GM19438 (cell line): ENCODE data around the gene ABCA13.

Experiments used
- ATAC-seq: cut with Tn5 transposase; IDR thresholded peaks from one replicate; pipeline ENCODE4 v1.9.1; 2021; ENCODE audit warnings: low read depth; ENCODE audit not compliant: unreplicated experiment

The ABCA13 gene

DNA sequence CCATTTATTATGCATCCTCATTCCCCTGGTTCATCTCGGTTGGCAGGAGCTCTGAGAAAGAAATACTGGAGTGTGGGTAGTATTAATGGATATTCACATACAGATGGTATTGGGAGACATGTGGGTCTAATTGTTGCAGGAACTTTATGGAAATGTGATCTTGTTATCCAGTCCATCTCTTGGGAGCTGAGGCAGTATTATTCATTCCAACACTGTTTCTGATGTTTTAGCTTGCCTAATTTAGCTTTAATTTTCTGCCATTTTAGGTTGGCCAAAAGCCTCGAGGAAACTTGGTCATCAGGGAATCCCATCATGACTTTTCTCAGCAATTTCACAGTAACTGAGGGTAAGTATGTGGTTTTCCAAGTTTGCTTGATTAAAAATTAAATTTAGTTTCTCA is 125.7 kb downstream of the ABCA13 start:
- no peak for ATAC-seq

DNA sequence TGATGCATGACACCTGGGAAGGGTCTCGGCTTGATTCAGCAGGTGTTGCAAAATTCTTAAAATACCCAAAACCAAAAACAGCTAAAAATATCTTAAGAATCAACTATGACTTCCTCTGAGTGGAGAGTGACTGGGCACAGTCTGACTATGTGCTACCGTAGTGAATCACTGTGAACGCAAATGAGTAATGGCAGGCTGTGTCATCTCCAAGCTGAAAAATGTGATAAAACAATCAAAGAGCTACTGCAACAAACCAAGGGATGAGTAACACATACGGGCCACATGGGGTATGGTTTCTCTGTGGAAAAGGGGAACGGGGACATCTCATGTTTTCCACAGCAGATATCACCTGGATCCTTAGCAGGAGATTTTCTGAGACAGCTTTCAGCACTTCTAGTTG is 127.5 kb downstream of the ABCA13 start:
- ATAC-seq = no peak

DNA sequence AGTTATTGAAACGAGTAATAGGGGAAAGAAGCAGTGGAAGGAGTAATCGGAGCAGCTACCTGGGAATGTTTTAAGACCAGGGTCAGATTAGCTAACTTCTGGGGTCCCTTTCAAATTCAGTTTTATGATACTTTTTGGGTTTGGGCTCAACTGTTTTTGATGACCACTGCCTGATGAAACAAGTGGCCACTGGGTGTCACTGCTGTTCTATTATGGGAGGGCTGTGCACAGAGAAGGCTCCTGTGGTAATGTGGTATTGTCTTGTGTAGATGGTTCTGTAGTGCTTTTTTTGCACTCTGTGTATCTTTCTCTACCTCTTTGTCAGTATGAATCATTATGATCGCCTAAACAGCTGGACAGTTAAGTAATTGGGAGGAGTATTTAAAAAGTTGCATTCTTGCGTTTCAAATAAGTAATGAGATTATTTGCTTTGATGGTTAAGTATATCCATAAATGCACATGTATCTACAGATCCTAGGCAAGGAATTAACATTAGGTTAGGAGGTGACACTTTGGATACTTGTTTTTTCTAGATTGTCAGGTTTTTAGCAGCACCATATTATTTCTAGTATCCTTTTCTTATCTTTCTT is 128.4 kb downstream of the ABCA13 start:
- peak; percentile 88 for ATAC-seq

DNA sequence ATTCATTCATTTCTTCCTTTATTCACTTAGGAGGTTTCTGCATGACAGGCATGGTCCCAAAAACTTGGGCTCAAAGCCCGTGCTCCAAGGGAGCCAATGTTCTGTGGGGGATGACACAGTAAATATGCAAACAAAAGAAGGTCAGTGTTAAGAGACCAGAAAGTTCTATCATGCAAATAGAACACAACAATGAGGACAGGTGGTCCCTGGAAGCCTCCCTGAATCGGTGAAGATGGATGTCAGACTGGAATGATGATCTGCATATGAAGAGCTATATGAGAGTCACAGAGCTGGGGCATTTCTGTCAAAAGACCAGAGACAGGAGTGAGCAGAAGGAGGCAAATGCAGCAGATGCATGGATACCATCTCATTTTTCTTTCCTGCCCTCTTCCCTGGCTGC is 129.0 kb downstream of the ABCA13 start:
- ATAC-seq = no peak

DNA sequence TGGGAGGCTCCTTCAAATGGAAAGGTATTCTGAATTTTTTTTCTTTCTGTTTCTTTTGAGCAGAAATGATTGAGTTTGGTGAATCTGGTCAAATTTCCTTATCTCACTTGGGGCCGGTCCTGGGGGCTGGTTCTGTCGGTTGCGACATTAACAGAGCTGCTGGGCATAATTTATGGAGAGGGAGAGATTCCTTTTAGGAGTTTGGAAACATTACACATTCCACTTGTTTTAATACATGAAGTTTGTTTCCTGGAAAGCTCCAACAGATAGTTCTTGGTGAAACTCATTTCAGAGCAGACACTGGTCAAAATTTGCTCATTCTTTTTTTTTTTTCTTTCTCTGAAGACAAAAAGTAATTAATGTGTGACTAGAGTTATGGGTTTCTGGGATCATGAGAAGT is 129.9 kb downstream of the ABCA13 start:
- no peak for ATAC-seq

DNA sequence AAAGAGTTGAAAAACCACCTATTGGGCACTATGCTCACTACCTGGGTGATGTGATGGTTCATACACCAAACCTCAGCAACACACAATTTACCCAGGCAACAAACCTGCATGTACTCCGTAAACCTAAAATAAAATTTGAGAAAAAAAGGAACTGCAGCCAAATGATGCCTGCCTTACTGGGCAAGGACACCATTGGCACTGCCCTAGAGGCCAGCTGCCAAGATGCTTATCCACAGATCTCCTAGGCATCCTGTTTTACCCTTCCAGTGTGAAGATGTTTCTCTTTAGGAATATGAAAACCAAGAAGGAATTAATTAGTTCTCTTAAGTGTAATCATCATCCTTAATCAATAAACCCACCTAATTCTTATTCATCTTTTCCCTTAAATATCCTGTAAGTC is 133.4 kb downstream of the ABCA13 start:
- no peak for ATAC-seq

DNA sequence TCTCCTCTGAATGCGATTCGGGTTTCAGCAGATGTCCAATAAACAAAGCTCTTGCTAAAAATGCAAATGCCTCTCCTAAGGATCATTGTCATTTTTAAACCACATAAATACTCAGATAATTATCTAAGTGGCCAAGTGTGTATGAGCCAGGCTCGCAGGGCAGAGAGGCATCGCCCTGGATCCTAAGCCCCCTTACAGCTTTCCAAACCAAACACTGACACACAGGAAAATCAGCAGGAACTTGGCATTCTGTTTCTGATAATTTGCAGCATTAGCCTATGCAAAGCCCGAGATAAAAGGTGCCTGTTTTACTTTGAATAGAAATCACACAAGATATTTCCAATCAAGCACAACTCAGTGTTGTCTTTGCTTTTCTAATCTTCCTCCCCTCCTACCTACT is 134.4 kb downstream of the ABCA13 start:
- no peak for ATAC-seq

DNA sequence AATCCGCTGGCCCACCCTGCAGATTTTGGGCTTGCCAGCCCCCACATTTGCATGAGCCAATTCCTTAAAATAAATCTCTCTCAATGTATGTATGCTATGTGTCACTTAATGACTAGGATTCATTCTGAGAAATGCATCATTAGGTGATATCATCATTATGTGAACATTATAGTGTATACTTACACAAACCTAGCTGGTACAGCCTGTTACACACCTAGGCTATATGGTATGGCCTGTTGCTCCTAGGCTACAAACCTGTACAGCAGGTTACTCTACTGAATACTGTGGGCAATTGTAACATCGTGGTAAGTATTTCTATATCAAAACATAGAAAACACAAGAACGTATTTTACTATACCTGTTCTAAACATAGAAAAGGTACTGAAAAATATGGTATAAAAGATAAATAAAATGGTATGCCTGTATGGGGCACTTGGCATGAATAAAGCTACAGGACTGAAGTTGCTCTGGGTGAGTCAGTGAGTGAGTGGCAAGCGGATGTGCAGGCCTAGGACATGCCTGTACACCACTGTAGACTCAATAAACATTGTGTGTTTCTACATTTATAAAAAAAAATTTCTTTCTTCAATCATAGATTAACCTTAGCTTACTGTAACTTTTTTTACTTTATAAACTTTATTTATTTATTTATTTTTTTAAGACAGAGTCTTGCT is 135.9 kb downstream of the ABCA13 start:
- no peak for ATAC-seq

DNA sequence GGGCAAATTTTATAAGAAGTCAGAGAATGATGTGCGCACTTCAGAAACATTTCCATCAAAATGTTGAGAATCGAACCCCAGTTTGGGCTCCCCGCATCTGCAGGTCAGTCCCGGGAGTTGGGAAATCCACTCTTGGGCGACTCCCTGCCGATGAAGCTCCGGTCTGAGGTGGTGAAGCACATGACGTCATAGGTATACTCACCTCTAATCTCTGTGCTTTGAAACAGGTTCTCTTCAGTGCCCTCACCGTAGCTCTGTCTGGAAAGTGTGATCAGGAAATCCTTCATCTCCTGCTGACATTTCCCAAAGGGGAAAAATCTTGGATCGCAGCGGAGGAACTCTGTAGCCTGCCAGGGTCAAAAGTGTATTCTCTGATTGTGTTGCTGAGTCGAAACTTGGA is 138.5 kb downstream of the ABCA13 start:
- no peak for ATAC-seq

DNA sequence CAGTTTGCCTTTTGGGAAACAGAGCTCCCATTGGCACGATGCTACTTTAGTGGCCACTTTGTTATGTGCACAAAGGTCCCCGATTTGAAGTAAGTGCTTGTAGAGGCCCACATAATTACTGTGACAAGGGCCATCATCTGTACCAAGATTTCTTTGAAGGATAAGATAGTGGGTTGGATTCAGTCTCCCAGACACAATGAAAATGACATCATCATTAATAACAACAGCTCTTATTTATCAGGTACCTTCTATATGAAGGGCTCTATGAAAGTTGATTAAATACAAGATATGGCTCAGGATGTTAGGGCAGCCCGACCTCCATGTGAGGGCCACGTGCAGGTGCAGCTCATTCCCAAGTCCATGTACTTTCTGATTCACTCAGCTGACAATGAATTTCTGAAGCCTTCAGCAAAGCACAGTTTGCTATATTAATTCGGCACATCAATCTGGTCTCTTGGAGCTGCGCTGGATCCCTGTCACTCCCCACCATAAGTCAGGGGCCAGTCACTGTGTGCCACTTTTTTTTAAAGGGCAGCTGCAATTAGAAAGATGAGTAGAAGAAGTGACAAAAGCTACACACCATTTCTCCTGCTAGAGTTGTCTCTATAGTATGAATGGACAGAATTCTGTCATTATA is 140.3 kb downstream of the ABCA13 start:
- ATAC-seq = no peak

DNA sequence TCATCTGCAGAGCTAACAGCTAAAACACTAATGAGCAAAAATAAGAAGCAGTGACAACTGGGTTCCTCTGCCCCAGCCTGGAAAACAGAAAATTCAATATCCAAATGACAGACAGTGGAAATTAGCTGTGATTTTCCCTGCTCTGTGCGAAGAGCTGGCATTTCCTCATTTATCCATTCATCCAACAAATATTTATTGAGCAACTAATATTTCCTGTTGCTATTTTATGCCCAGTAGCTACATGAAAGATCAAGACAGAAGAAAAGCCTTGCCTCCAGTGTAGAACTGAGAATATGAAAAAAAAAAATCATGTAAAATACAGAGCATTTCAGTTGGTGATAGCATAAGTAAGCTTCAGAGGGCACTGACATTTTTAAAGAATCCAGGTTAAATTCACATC is 140.9 kb downstream of the ABCA13 start:
- no peak for ATAC-seq

DNA sequence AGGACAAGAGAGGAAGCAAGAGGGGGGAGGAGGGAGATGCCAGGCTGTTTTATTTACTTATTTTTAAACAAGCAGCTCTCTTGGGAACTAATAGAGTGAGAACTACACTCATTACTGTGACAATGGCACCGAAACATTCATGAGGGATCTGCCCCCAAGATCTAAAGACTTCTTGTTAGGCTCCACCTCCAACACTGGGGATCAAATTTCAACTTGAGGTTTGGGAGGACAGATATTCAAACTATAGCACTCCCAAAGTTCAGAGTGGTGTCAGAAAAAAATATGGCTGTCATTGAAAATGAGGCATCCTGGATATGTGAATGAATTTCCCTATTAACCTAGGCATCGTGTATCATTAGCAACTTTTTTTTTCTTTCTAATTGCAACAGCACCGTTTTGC is 145.5 kb downstream of the ABCA13 start:
- ATAC-seq = no peak

DNA sequence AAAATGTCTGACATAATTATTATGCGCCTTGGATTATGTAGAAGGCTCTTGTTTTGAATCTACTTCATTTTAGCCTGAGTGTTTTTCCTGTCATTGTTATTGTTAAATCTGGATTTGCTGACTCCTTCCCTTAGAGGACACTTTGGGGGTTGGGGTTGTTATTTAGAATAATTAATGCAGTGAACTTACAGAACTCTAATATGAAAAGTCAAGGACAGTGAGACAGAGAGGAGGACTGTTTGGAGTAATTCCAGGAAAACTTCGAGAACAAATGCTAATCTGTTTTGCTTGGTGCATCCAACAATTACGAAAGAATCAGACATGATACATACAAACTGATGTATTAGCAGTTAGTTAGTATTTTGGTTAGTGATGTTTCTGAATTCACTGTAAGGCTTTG is 146.1 kb downstream of the ABCA13 start:
- ATAC-seq = no peak

DNA sequence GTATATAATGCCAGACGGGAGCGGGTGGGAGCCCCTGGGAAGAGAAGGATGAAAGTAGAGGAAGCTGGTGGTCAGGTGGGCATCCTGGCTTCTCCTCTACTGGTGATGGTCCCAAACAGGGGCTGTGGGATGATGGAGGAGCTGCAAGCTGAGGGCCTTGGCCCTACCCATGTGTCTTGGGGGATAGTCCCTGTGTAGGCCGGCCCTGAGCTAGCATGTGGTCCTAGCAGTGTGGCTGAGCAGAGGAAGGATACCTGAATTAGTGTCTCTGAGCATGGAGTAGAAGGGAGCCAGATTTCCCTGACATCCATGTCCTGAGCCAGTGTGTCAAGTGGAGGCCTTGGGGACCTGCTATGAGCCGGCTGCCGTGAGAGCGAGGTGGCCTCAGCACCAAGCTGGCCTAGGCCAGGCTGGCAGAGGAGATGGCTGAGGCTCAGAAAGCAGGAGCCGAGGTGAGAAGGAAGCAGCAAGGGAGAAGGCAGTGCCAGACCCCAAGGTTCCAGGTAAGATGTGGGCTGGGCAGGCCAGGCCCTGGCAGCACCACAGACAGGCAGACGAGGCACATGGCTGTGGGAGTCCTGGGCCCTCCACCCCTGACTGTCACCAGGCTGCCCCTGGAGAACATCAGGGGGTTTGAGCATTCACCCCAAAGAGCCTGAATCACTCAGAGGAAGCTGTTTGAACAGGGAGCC is 150.2 kb downstream of the ABCA13 start:
- no peak for ATAC-seq

DNA sequence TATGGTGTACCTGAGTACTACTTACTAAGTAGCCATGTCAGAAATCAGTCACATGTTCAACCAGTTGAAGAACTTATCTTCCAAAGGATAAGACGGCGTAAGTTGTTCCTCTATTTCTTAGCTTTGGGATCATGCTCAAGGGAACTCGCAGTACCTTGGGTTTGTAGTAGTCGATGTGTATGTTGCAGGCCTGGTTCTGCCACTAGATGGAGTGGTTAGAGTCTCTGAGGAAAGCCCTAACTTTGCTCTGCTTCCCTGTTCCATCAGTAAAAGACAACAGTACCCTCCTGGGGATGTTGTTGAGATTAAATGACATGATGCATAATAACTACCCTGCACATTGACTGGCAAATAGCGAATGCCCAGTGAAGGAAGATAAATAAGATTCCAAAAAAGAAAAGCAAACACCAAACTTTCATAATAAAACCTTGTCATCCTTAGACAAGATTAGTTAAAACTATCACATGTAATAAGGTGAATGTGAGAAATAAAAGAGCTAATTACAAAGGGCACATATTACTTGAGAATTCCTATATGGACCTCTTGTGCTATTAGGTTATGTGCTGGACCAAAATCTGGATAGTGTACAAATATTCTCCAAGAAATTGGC is 165.9 kb downstream of the ABCA13 start:
- ATAC-seq = no peak

DNA sequence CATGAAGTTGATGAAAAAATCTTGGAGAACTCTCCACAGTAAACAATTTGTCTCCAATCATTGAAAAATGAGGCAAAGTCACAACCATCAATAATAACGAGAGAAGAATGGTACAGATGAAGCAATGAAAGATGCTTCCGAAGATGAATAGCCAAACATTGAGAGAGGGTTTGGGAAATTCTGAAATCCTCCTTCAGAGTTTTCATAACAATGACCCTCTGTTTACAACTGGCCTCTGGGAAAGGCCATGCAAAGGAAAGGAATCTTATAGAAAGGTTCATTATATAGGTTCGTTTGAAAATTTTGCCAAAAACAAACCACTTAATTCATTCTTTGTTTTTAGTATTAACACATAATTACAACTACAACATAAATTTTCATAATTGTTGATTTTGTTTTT is 166.5 kb downstream of the ABCA13 start:
- ATAC-seq = no peak

DNA sequence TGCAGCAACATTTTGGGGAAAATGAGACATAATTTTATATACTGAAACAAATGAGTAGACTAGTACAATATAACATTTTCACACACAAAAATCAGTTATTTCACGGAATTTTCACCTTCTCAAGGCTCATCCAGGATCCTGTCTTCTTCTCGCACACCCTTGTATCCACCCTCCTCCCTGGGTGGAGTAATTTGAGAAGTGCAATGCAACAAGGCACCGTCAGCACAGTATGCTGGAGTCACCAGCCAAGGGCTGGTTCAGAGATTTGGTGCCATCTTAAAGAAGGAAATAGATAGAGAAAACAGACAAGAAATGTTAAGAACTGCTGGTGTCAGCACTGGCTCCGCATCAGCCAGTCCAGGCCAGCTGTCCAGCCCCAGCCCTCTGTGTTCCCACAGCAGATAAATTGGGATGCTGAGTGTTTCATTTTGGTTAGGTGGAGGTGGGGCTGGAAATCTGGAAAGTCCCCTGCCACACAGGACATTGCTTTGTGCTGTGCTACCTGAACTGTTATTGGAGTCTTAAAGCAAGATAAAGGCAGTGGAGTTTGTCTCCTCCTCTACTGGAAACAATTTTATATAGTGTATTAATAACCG is 176.1 kb downstream of the ABCA13 start:
- ATAC-seq = no peak

DNA sequence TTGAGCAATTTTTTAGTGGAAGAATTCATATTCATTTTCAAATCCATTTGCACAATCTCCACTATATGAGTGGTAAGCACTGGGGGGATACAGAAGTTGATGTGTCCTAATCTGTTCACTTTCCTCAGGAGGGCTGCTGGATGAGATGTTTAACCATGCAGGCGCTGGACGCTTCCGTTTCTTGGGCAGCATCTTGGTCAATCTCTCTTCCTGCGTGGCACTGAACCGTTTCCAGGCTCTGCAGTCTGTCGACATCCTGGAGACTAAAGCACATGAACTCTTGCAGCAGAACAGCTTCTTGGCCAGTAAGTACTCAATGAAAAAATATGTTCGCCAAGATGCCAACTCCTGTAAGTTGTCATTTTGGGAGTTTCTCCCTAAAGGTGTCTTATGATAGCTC is 179.3 kb downstream of the ABCA13 start:
- no peak for ATAC-seq

DNA sequence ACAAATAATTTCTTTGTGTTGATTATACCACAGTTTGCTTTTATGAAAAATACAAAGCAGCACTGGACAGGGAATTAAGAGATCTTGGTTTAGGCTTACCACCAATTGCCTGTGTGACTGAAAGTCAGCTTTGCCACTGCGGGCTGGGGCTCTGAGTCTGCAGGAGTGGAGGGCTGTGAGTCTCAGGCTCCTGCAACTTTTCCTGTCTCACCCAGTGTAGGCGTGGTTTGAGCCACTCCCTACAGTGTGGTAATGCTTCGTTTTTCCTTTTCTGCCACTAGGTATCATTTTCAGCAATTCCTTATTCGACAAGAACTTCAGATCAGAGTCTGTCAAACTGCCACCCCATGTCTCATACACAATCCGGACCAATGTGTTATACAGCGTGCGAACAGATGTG is 180.6 kb downstream of the ABCA13 start:
- ATAC-seq = no peak

DNA sequence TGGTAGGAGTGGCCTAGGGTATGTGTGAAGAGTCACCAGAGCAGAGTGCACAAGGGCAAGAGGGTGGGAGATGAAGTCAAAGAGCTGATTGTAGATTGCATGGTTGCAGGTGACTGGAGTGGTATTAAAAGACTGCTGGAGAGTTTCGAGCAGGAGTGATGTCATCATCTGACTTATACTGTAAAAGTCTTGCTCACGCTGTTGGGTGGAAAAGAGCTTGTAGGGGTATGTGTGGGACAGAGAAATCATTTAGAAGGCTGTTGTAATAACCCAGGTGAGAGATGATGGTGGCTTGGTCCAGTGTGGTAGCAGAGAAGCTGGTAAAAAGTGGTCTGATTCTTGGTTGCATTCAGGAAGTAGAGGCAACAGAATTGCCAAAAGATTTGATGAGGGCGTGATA is 184.1 kb downstream of the ABCA13 start:
- ATAC-seq = no peak

DNA sequence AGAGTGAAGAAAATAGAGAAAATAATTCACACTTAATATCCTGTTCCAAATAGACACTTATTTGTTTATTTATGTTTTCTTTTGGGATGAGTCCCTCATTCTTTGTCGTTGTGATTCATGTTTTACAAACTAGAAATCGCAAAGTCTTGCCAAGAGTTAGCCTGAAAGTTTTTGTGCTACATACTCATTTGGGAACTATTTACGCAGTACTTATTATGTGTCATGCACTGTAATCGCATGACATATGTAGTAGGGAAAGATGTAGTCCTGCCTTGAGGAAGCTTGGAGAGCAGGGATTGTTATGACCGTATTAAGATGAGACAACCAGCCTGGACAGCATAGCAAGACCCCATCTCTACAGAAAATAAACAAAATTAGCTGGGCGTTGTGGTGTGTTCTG is 189.3 kb downstream of the ABCA13 start:
- no peak for ATAC-seq
